HG02943 (cell line): Measurements from ENCODE around the gene DDX51.
"Not testable (repeated sequence)": the region's sequence is repeated elsewhere in the genome, so short reads cannot be mapped to it uniquely, and the experiment has no call there.

Source experiments
- ATAC-seq: cut with Tn5 transposase; IDR thresholded peaks from one replicate; pipeline ENCODE4 v1.9.1; 2021; ENCODE audit warnings: mild to moderate bottlenecking, low read depth, moderate library complexity; ENCODE audit not compliant: unreplicated experiment

Gene DDX51

GRCh38 chr12:132125736-132126135 lies 18.4 kb downstream of the DDX51 start:
- no peak for ATAC-seq

GRCh38 chr12:132124766-132125425 lies 19.2 kb downstream of the DDX51 start:
- no peak for ATAC-seq

GRCh38 chr12:132123970-132124765 lies 20.0 kb downstream of the DDX51 start:
- no peak for ATAC-seq

GRCh38 chr12:132121283-132121682 lies 22.8 kb downstream of the DDX51 start:
- no peak for ATAC-seq

GRCh38 chr12:132118876-132119275 lies 25.2 kb downstream of the DDX51 start:
- ATAC-seq, result no peak

- no peak for ATAC-seq
These were observed 26.6 kb downstream of the DDX51 start for GRCh38 chr12:132117558-132117875.

- no peak for ATAC-seq
These were observed 27.2 kb downstream of the DDX51 start for GRCh38 chr12:132116709-132117557.

- no peak for ATAC-seq
These were observed 28.6 kb downstream of the DDX51 start for GRCh38 chr12:132115500-132115899.

- ATAC-seq, result no peak
These were observed 29.5 kb downstream of the DDX51 start for GRCh38 chr12:132114667-132115066.

GRCh38 chr12:132111654-132112304 lies 32.3 kb downstream of the DDX51 start:
- ATAC-seq, result no peak

- no peak for ATAC-seq
These were observed 33.4 kb downstream of the DDX51 start for GRCh38 chr12:132110677-132111076.

- ATAC-seq, result no peak
These were observed 34.4 kb downstream of the DDX51 start for GRCh38 chr12:132109741-132110140.

- ATAC-seq, result no peak
These were observed 35.8 kb downstream of the DDX51 start for GRCh38 chr12:132108211-132108832.

- ATAC-seq, result no peak
These were observed 37.2 kb downstream of the DDX51 start for GRCh38 chr12:132106921-132107320.

- no peak for ATAC-seq
These were observed 38.7 kb downstream of the DDX51 start for GRCh38 chr12:132105467-132105866.

- ATAC-seq, result no peak
These were observed 40.4 kb downstream of the DDX51 start for GRCh38 chr12:132103542-132104308.

- ATAC-seq, result not testable (repeated sequence)
These were observed 41.0 kb downstream of the DDX51 start for GRCh38 chr12:132103072-132103471.

- ATAC-seq, result no peak
These were observed 41.8 kb downstream of the DDX51 start for GRCh38 chr12:132102297-132102696.

GRCh38 chr12:132100306-132101065 lies 43.6 kb downstream of the DDX51 start:
- ATAC-seq, result no peak
